NCI-H748 treated with DMSO at 0.1 percent for 48 hours (cell line): ENCODE data around the gene CPA3.

ENCODE experiments used
- DNase-seq: peaks from one replicate; lab custom pipeline; 2025; lab: John Stamatoyannopoulos, UW

The CPA3 gene

DNA sequence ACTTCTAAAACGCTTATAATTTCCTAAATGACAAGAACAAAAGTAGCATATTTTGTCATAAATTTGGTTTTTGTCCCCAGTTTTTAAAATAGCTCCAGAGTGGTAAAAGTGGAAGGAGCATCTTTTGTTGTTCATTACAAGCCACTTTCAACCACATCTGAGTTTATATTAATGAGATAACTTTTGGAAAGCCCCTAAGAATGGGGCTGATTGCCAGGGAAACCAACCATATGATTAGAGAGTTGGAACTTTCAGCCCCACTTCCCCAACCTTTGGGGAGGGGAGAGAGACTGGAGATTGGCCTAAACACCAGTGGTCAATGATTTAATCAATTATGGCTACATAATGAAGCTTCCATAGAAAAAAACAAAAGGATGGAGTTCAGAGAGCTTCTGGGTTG lies 57.4 kb downstream of the CPA3 start:
- no peak for DNase-seq

- no peak for DNase-seq
Observed at GRCh38 chr3:148923592-148923991, 58.5 kb downstream of the CPA3 start.

- DNase-seq: no peak
Observed at GRCh38 chr3:148924562-148924961, 59.5 kb downstream of the CPA3 start.

DNA sequence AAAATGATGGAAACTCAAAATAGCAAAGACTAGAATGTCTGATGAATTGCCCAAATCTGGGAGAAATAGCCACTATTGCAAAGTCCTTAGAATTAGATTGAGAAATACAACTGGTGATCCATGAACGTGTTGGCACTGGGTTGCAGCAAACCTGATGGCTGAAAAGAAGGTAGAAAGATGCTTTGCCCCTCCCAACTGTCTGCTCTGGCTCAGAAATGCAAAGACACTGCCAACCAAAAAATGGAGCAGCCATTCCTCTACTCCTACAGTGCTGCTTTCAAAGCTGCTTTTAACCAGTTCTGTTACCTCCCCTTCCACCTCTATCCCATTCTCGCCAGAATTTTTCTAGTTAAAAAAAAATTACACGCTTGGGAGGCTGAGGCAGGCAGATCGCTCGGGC lies 60.7 kb downstream of the CPA3 start:
- no peak for DNase-seq

DNA sequence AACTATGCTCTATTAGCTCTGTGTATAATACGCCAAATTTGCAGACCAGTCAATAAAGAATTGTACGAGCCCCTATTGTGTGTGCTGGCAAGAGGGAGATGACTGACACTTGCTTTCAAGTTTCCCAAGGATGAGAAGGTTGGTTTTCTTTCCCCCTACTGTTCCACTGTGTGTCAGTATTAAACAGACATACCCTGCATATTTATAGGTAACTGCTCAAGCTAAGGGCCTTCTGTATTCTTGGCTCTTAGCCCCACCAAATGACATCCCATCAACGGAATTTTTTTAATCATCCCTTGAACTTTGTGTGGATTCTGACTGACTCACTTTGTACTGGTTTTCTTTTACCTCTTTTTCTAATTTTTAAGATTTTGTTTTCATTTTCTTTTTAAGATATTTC lies 65.7 kb downstream of the CPA3 start:
- no peak for DNase-seq

- DNase-seq: no peak
Observed at GRCh38 chr3:148931574-148931973, 66.5 kb downstream of the CPA3 start.

DNA sequence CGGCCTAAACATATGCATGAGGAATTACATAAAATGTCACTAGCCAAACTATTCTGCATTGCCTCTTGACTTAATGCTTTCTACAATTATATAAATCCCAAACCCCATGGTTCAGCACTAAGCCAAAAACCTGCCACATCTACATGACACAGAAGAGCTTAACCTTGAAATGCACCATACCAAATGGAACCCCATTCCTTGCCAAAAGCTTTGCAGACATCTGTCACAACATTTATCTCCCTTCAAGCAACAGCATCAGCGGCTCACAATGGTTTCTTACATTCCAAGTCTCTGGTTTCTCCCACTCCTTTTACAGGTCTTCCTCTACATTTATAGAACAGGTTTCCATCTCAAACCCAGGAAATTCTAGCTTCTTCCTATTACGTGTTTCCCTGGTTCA lies 67.9 kb downstream of the CPA3 start:
- DNase-seq: no peak

DNA sequence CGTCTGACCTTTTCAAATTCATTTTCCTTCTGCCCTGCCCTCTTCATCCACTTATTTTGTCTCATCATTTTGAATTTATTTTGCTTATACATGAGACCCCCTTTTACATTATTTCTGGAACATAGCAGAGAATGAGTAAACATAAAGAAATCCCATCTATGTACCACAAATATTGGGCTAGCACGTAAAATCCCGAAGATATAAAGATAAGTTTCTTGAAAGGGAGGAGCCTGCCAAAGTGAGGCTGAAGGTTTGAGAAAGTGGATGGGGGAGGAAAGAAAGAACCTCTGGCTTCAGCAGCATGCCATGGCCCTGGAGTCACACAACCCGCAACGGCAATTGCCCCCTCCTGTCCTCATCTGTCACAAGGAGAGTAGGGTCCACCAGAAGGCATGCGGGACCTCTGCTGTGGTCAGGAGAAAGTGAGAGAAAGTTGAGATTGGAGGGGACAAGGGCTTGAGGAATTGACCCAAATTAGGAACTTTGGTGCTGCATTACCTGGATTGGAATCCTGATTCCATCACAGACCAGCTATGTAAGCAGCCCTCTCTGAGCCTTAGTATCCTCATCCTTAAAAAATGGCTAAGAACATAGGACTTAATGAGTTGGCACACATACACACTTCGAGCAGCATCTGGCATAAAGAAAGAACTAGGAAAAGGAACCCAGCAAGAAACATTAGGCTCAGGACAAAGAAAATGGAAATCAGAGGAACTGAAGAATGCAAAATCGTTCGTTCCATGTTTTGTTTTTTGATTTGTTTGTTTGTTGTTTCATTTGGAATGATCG lies 72.6 kb downstream of the CPA3 start:
- DNase-seq: no peak

DNA sequence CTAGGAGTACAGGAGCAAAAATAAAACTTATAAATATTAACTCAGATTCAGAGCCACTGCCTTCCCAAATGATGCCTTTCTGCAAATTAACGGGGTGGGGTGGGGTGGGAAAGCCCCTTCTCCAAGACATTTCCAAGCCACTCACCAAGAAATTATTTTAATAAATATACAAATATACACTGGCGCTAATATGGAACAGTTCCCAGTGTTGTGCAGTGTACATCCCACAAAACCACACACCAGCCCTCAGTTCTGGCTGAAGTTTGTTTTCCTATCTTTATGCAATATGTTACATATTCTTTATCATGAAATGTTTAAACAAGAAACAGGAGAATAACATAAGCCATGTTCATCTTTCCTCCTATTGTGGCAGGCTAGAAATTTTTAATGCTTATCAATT lies 73.2 kb downstream of the CPA3 start:
- no peak for DNase-seq

DNA sequence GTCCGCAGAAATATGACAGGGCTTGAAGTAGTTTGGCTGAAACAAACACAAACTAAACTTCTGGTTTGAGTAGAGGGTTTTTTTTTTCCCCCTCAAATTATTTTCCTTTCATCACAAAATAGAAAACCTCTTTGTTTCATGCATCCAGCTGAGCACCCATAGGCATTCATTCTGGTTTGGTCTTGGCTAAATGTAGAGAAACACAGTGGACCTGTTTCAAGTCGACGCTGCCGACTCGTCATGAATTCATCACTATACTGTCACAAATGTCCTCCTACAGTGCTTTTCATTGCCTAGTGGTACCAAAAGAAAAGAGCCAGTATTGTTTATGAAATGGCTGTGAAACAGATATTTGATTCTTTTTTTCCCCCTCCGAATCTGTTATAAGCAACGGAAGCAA lies 73.8 kb downstream of the CPA3 start:
- no peak for DNase-seq

- no peak for DNase-seq
Observed at GRCh38 chr3:148940983-148941382, 75.9 kb downstream of the CPA3 start.

DNA sequence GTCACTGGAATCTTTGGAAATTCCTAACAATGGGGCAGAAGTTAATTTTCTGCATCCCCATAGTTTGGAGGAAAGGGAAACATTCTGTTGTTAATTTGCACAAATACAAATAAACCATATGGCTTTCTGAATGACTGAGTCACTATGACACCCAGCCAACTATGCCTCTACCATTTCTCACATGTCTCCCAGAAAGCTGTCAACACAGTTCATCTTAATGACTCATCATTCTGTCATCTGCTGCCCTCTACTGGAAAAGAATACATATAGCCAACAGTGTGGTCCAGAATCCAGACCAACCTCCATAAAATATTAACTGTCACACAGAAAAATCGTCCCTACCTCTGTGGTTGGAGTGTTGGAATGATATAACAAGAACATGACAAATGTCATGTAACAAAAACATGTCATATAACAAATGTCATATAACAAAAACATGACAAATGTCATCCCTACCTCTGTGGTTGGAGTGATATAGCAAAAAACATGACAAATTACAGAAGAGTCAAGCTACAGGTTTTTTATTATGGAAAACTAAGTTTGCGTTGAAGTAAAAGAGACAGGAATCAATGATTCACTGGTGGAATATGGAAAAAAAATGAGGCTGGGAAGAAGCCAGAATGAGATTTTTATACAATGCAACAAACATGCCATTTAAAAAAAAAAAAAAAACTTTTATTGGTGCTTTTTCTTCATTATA lies 78.6 kb downstream of the CPA3 start:
- DNase-seq: peak; percentile 38

DNA sequence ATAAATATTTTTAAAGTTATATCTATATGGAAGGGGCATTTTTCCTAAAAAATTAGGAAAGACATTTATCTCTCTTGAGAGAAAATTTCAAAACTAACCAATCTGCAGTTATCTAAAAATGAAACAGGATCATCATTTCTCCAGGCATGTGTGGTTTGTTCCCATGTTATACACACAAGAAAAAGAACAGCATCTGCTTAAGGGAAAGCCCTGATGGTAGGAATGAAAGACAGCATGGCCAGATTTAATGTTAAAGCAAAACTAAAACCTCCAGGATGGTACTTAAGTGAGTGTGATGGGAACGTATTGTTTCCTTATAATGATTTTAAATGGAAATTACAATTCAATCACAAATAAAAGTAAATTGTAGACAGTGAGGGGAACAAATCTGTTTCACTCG lies 80.0 kb downstream of the CPA3 start:
- no peak for DNase-seq
